Left ventricle myocardium inferior (tissue), 1 donor: Measurements from ENCODE around the gene PLRG1. TPM values are rescaled to one million over a fixed set of nuclear protein-coding genes. Genes with fewer than 3 reads are reported as not detected.
A peak's percentile ranks its signal among the peaks of the same experiment; 100 is the strongest.

Experiments used
- DNase-seq: peaks from one replicate; pipeline ENCODE4 v3.0.0-alpha.2; 2020
- H3K27ac ChIP-seq: fragments of 200-600 bp; replicated peaks from 2 replicates; pipeline ENCODE4 v1.8.0; 2021
- H3K27me3 ChIP-seq: fragments of 200-600 bp; 2 replicates; pipeline ENCODE4 v1.8.0; 2021; ENCODE audit warnings: low read depth
- H3K36me3 ChIP-seq: fragments of 200-600 bp; 2 replicates; pipeline ENCODE4 v1.8.0; 2021
- H3K4me1 ChIP-seq: fragments of 200-600 bp; 2 replicates; pipeline ENCODE4 v1.8.0; 2021
- H3K4me3 ChIP-seq: fragments of 200-600 bp; 2 replicates; pipeline ENCODE4 v1.8.0; 2021; ENCODE audit warnings: mild to moderate bottlenecking, moderate library complexity
- H3K9me3 ChIP-seq: fragments of 200-600 bp; replicated peaks from 2 replicates; pipeline ENCODE4 v1.8.0; 2021
- CTCF ChIP-seq: fragments of 200-600 bp; IDR thresholded peaks from 2 replicates; pipeline ENCODE4 v1.8.0; 2021; ENCODE audit warnings: antibody characterized with exemption, mild to moderate bottlenecking, borderline replicate concordance
- intact Hi-C: fragments of 100-400 bp; cut with micrococcal nuclease; formaldehyde crosslinking; loops from one replicate; pipeline ENCODE4 v1.11.0; 2022
- total RNA-seq: library from RNA; stranded (reverse); fragmentation: NEBNext Ultra II Directional; extraction: Animal tissue kit (Norgen Biotek cat#: 25700); gene quantifications from one replicate; pipeline ENCODE4 v1.2.1, GENCODE V29; 2021
- donor health status: DM: no; HTN: yes; CAD: no; lungs with severe emphysema.

PLRG1 gene
- total RNA-seq, 1 donor from 2014 or later: 37.8 TPM

- H3K27me3 ChIP-seq: peaks cover 64% of the 10 kb centered on the region
- no peak overlapping the region for H3K27ac ChIP-seq
- H3K9me3 ChIP-seq: no peaks in the 10 kb centered on the region
- no peaks in the 10 kb centered on the region for H3K36me3 ChIP-seq
- no peak overlapping the region for H3K4me3 ChIP-seq
- no peak for DNase-seq
- intact Hi-C loops: no loop called here
- no peaks in the 10 kb centered on the region for H3K4me1 ChIP-seq
- TF ChIP-seq CTCF: peak; percentile 50
Measured at GRCh38 chr4:154503598-154503997, 46.6 kb downstream of the PLRG1 start.

GRCh38 chr4:154502111-154502510, 48.1 kb downstream of the PLRG1 start:
- no peaks in the 10 kb centered on the region for H3K36me3 ChIP-seq
- no peaks in the 10 kb centered on the region for H3K9me3 ChIP-seq
- no peak for TF ChIP-seq CTCF
- H3K4me3 ChIP-seq: no peak overlapping the region
- no peaks in the 10 kb centered on the region for H3K4me1 ChIP-seq
- intact Hi-C loops: no loop called here
- no peak overlapping the region for H3K27ac ChIP-seq
- no peak for DNase-seq
- peaks cover 74% of the 10 kb centered on the region for H3K27me3 ChIP-seq

GRCh38 chr4:154497889-154498288, 52.3 kb downstream of the PLRG1 start:
- DNase-seq: no peak
- H3K36me3 ChIP-seq: no peaks in the 10 kb centered on the region
- no peak for TF ChIP-seq CTCF
- H3K4me1 ChIP-seq: no peaks in the 10 kb centered on the region
- H3K27me3 ChIP-seq: peaks cover 78% of the 10 kb centered on the region
- no peak overlapping the region for H3K4me3 ChIP-seq
- intact Hi-C loops: no loop called here
- no peak overlapping the region for H3K27ac ChIP-seq
- no peaks in the 10 kb centered on the region for H3K9me3 ChIP-seq

- TF ChIP-seq CTCF: no peak
Measured at GRCh38 chr4:154495867-154496266, 54.3 kb downstream of the PLRG1 start.

GRCh38 chr4:154492288-154492687, 57.9 kb downstream of the PLRG1 start:
- peaks cover 23% of the 10 kb centered on the region for H3K4me1 ChIP-seq
- peak overlapping the region; percentile 58 for H3K4me3 ChIP-seq
- intact Hi-C loops: no loop called here
- no peaks in the 10 kb centered on the region for H3K9me3 ChIP-seq
- DNase-seq: no peak
- H3K27ac ChIP-seq: no peak overlapping the region
- no peak for TF ChIP-seq CTCF
- H3K36me3 ChIP-seq: no peaks in the 10 kb centered on the region
- peaks cover 94% of the 10 kb centered on the region for H3K27me3 ChIP-seq

More at GRCh38 chr4:154495867-154496266, 54.3 kb downstream of the PLRG1 start:
- Histone ChIP-seq H3K27ac (no peak overlapping the region), H3K27me3 (peaks cover 85% of the 10 kb centered on the region), H3K4me3 (no peak overlapping the region), H3K4me1 (peaks cover 14% of the 10 kb centered on the region), H3K36me3 (no peaks in the 10 kb centered on the region), H3K9me3 (no peaks in the 10 kb centered on the region)
- intact Hi-C loops: no loop called here
- no peak for DNase-seq
